Mesendoderm (in vitro differentiated cells): ENCODE results near the gene JPT1.

ENCODE experiments used
- DNase-seq: peaks from one replicate; pipeline ENCODE4 v3.0.0; 2013
- H2AK5ac ChIP-seq: 2 replicates; pipeline ENCODE4 v1.6.1; 2013; ENCODE audit warnings: low read length, inconsistent platforms
- H2BK120ac ChIP-seq: 2 replicates; pipeline ENCODE4 v1.6.1; 2013; ENCODE audit warnings: low read depth, mild to moderate bottlenecking, low read length, moderate library complexity, mixed read lengths
- H2BK15ac ChIP-seq: replicated peaks from 2 replicates; pipeline ENCODE4 v1.6.1; 2013; ENCODE audit warnings: low read depth, mild to moderate bottlenecking, moderate library complexity
- H2BK5ac ChIP-seq: 2 replicates; pipeline ENCODE4 v1.6.1; 2013; ENCODE audit warnings: low read length, inconsistent platforms
- H3K18ac ChIP-seq: 2 replicates; pipeline ENCODE4 v1.6.1; 2013; ENCODE audit warnings: mild to moderate bottlenecking, low read length, mixed read lengths
- H3K23ac ChIP-seq: one replicate; pipeline ENCODE4 v1.6.1; 2013; ENCODE audit warnings: low read length
- H3K27ac ChIP-seq: 2 replicates; pipeline ENCODE4 v1.5.1; 2013; ENCODE audit warnings: low read depth, mild to moderate bottlenecking, inconsistent platforms, low read length, moderate library complexity
- H3K27me3 ChIP-seq: 2 replicates; pipeline ENCODE4 v1.6.1; 2013; ENCODE audit warnings: low read length, control low read depth, mild to moderate bottlenecking, inconsistent platforms; ENCODE audit not compliant: insufficient read depth, poor library complexity
- H3K36me3 ChIP-seq: 2 replicates; pipeline ENCODE4 v1.6.1; 2013; ENCODE audit warnings: low read length, inconsistent platforms; ENCODE audit not compliant: control insufficient read depth, insufficient read depth
- H3K4ac ChIP-seq: one replicate; pipeline ENCODE4 v1.6.1; 2013; ENCODE audit warnings: low read depth, mild to moderate bottlenecking, low read length, moderate library complexity
- H3K4me1 ChIP-seq: 2 replicates; pipeline ENCODE4 v1.6.1; 2013; ENCODE audit warnings: low read depth, low read length, inconsistent platforms; ENCODE audit not compliant: control insufficient read depth
- H3K4me2 ChIP-seq: 2 replicates; pipeline ENCODE4 v1.6.1; 2013; ENCODE audit warnings: low read length
- H3K4me3 ChIP-seq: 2 replicates; pipeline ENCODE4 v1.5.1; 2013; ENCODE audit warnings: mild to moderate bottlenecking, low read length
- H3K56ac ChIP-seq: one replicate; pipeline ENCODE4 v1.6.1; 2013; ENCODE audit warnings: low read length
- H3K79me1 ChIP-seq: 2 replicates; pipeline ENCODE4 v1.6.1; 2013; ENCODE audit warnings: low read length, inconsistent platforms
- H3K79me2 ChIP-seq: 2 replicates; pipeline ENCODE4 v1.6.1; 2013; ENCODE audit warnings: mild to moderate bottlenecking, low read length; ENCODE audit not compliant: control insufficient read depth, insufficient read depth
- H3K9ac ChIP-seq: 2 replicates; pipeline ENCODE4 v1.6.1; 2013; ENCODE audit warnings: low read length, inconsistent platforms
- H4K5ac ChIP-seq: one replicate; pipeline ENCODE4 v1.6.1; 2013; ENCODE audit warnings: low read length
- H4K8ac ChIP-seq: one replicate; pipeline ENCODE4 v1.6.1; 2013; ENCODE audit warnings: low read depth, mild to moderate bottlenecking, control low read depth, low read length, moderate library complexity
- WGBS: extraction: QIAGEN DNeasy Blood & Tissue Kit; methylation state at CpG from one replicate; pipeline ENCODE4 v1.1.7; 2013; ENCODE audit warnings: low lambda C conversion rate, missing lambda C conversion rate; ENCODE audit not compliant: insufficient coverage; ENCODE audit errors: extremely low coverage; 5-methylcytosine and 5-hydroxymethylcytosine counted together

JPT1 gene

DNA sequence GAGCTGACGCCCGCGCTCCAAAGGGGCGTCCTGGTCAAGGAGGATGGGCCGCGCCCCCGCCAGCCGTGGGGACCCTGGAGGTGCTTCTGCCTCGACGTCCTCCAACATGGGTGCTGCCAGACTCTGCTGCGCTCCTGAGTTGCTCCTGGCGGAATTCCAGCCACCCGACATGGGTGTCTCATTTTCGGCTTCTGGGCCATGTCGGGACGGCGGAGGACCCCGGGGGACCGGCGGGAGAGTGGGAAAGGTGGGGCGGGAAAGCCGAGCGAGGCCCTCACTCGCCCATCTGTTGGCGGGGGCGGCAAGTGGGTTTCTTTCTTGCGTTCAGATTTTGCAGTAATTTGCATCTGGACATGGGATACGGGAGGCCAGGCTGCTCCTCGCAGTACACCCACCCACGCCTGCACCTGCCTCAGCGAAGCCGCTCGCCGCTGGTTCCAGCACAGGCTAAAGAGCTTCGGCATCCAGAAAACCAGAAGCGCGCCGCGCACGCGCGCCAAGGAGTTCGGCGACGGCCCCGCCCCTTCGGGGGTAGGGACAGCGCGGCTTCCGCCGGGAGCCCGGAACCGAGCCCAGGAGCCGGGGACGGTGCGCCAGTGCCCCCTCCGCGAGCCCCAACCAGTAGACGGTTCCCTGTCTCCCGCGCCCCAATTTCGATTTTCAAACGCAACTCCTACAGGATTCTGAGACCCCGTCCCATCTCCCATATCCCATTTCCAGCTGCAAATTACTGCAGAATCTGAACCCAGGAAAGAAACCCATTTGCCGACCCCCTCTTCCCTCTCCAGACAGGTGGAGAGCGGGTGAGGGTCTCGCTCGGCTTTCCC, 44.7 kb downstream of the JPT1 start, which contains the start of gene ARMC7:
Gene ARMC7, plus strand, starts transcription at position 563 of the 827 bp plus-strand sequence. CDS start 320 bp downstream, outside the sequence.
- Histone ChIP-seq H4K8ac (no peak within 1 kb of the TSS), H3K27ac (peak within 1 kb of the TSS; percentile 71), H2BK5ac (peak within 1 kb of the TSS; percentile 35), H3K18ac (peak within 1 kb of the TSS; percentile 93), H2BK120ac (peak within 1 kb of the TSS; percentile 33), H3K79me1 (peaks cover 6% of the 10 kb centered on the region), H3K4me2 (peak within 1 kb of the TSS; percentile 98), H3K23ac (peak within 1 kb of the TSS; percentile 94), H3K4me1 (peaks cover 4% of the 10 kb centered on the region), H3K4me3 (peak within 1 kb of the TSS; percentile 93), H2AK5ac (peak within 1 kb of the TSS; percentile 65), H3K56ac (peak within 1 kb of the TSS; percentile 96), H3K9ac (peak within 1 kb of the TSS; percentile 90), H2BK15ac (no peak within 1 kb of the TSS), H3K4ac (peak within 1 kb of the TSS; percentile 4), H3K27me3 (no peaks in the 10 kb centered on the region), H3K79me2 (no peaks in the 10 kb centered on the region), H4K5ac (no peak within 1 kb of the TSS), H3K36me3 (peaks cover 4% of the 10 kb centered on the region)
- no CpG with 5 or more reads among the region's 68 CpGs for WGBS
- peak; percentile 89 for DNase-seq

DNA sequence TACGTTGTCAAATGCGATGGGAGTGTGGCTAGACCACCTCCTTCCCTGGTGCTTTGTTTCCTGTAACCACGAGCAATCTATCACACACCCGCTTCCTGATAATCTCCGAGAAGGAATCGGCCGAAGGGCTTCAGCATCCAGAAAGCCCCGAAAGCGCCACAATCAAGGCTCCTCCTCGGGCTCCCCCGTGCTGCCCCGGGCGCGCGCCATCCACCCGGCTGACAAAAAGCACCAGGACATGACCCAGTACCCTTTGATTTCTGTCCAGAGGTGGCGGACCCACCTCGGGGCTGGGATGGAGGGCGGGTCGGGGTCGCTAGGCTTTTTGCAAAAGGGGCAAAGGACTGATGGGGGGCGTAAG, 45.3 kb downstream of the JPT1 start:
- Histone ChIP-seq H3K79me2 (no peaks in the 10 kb centered on the region), H4K5ac (no peak overlapping the region), H2BK120ac (no peak overlapping the region), H3K4me2 (peak overlapping the region; percentile 97), H3K36me3 (peaks cover 4% of the 10 kb centered on the region), H3K9ac (peak overlapping the region; percentile 82), H3K4me3 (peak overlapping the region; percentile 46), H2BK15ac (no peak overlapping the region), H3K23ac (no peak overlapping the region), H3K27me3 (no peaks in the 10 kb centered on the region), H3K18ac (peak overlapping the region; percentile 4), H3K4ac (no peak overlapping the region), H2BK5ac (no peak overlapping the region), H3K4me1 (peaks cover 4% of the 10 kb centered on the region), H3K27ac (peak overlapping the region; percentile 60), H3K56ac (peak overlapping the region; percentile 89), H4K8ac (no peak overlapping the region), H2AK5ac (no peak overlapping the region), H3K79me1 (peaks cover 3% of the 10 kb centered on the region)
- WGBS: no CpG with 5 or more reads among the region's 22 CpGs
- DNase-seq: no peak

DNA sequence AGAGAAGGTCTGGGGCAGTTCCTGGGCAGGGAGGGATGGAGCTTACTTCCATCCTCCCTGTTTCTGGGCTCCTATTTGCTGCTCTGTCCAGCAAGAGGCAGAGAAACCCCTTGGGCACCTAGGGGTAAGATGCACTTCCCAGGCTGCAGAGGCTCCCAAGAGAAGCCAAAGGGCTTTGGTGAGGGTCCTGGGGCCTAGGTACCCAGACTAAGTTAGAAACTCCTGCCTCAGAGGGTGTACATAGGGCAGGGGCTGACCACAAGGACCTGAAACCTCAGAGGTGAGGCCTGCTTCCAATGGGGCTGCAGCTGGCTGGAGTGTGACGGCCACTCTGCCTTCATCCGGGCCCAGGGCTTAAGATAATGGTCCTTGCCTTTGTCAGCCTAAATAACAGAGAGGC, 46.1 kb downstream of the JPT1 start:
- H3K9ac ChIP-seq: no peak overlapping the region
- no peaks in the 10 kb centered on the region for H3K79me2 ChIP-seq
- H3K4me2 ChIP-seq: no peak overlapping the region
- no peak overlapping the region for H4K5ac ChIP-seq
- H3K27ac ChIP-seq: no peak overlapping the region
- H3K4me3 ChIP-seq: no peak overlapping the region
- no peaks in the 10 kb centered on the region for H3K27me3 ChIP-seq
- H3K23ac ChIP-seq: no peak overlapping the region
- no peak overlapping the region for H2BK15ac ChIP-seq
- H2AK5ac ChIP-seq: peak overlapping the region; percentile 9
- WGBS: no CpG with 5 or more reads among the region's 2 CpGs
- H3K18ac ChIP-seq: no peak overlapping the region
- H4K8ac ChIP-seq: no peak overlapping the region
- H3K79me1 ChIP-seq: peaks cover 3% of the 10 kb centered on the region
- no peak for DNase-seq
- H3K4ac ChIP-seq: no peak overlapping the region
- no peak overlapping the region for H2BK120ac ChIP-seq
- peaks cover 4% of the 10 kb centered on the region for H3K36me3 ChIP-seq
- H3K56ac ChIP-seq: peak overlapping the region; percentile 9
- no peak overlapping the region for H2BK5ac ChIP-seq
- peaks cover 4% of the 10 kb centered on the region for H3K4me1 ChIP-seq

DNA sequence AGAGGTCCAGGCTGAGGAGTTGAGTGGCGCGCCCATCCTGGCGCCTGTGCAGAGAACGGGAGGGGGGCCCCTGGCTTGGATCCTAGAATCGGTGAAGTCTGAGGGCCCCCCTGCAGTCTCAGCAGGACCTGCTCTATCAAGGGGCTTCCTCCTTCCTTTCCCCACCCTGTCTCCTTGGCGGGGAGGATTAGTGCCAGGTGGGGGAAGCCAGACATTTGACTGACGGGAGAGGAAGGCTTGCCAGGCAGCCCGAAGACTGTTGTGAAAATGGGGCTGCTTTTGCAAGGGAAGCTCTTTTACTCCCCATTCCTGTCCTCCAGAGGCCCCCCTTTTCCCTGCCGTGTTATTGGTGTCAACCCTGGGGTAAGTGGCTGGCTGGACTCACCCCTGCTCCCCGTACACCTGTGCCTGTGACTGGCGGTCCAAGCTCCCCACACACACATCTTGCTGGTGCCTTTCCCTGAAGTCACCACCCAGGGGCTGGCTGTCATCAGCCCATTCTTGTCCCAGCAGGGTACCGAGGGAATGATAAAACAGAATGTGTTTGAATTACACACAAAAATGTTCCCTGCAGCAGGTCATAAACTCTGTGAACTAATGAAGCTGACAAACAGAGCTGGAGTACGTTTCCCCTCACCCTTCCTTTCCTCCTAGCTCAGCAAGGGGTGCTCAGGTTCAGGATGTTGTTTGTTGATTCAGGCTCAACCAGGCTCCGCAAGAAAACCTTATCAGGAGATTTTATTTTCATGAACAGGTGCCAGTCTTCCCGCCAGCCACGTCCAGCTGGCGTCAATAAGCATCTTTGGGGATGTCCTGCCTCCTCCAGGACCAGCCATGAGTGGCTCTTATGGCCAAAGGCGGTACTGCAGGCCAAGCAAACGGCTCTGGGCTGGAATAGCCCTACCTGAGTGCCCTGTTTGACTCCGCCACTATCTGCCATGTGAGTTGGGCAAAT, 48.9 kb downstream of the JPT1 start:
- WGBS: no CpG with 5 or more reads among the region's 20 CpGs

DNA sequence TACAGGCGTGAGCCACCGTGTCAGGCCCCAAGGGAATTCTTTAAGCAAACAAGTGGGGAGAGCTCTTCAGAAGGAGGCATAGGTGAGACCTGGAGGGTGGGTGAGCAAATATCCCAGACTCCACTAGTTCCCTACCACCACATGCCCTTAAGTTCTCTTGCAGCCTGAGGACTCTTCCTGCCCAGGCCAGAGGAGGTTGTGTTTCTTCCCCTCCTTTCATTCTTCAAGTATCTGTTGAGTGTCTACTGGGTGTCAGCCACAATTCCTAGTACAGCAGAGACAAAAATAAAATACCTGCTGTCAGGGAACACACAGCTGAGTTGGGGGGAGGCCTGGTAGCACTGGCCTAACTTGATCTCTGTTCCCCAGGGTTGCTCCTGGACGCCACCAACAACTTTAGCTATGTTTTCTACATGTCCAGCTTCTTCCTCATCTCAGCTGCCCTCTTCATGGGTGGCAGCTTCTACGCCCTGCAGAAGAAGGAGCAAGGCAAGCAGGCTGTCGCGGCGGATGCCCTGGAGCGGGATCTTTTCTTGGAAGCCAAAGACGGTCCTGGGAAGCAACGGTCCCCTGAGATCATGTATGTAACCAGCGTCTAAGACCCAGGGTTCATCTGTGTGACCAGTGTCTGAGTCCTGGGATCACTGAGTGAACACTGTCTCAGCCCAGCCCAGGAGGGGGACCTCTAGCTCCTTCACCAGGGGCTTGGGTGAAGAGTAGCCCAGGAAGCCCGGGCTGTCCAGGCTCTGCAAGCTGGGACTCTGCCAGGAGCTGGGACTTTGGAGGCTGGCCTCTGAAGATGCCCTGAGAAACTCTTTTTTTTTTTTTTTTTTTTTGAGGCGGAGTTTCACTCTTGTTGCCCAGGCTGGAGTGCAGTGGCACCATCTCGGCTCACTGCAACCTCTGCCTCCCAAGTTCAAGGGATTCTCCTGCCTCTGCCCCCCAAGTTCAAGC, 50.4 kb downstream of the JPT1 start:
- H3K18ac ChIP-seq: no peak overlapping the region

More for the DNA sequence above, 48.9 kb downstream of the JPT1 start:
- Histone ChIP-seq H3K27me3 (no peaks in the 10 kb centered on the region), H2BK120ac (no peak overlapping the region), H3K18ac (no peak overlapping the region), H3K79me2 (no peaks in the 10 kb centered on the region), H2AK5ac (no peak overlapping the region), H3K4me1 (peaks cover 4% of the 10 kb centered on the region), H3K4me3 (no peak overlapping the region), H2BK5ac (peak overlapping the region; percentile 17), H3K9ac (no peak overlapping the region), H3K36me3 (peaks cover 8% of the 10 kb centered on the region), H3K27ac (peak overlapping the region; percentile 68), H3K4ac (no peak overlapping the region), H2BK15ac (no peak overlapping the region), H3K23ac (no peak overlapping the region), H4K5ac (no peak overlapping the region), H3K56ac (peak overlapping the region; percentile 81), H4K8ac (no peak overlapping the region), H3K4me2 (no peak overlapping the region), H3K79me1 (no peaks in the 10 kb centered on the region)
- DNase-seq: peak; percentile 94

More for the DNA sequence above, 50.4 kb downstream of the JPT1 start:
- H3K4me2 ChIP-seq: no peak overlapping the region
- no peak overlapping the region for H4K5ac ChIP-seq
- no peak overlapping the region for H3K23ac ChIP-seq
- peaks cover 12% of the 10 kb centered on the region for H3K36me3 ChIP-seq
- no peak overlapping the region for H4K8ac ChIP-seq
- no peaks in the 10 kb centered on the region for H3K79me2 ChIP-seq
- H2BK15ac ChIP-seq: no peak overlapping the region
- H3K4me1 ChIP-seq: peaks cover 4% of the 10 kb centered on the region
- no peak overlapping the region for H3K9ac ChIP-seq
- H3K79me1 ChIP-seq: no peaks in the 10 kb centered on the region
- no peak overlapping the region for H2BK5ac ChIP-seq
- no peak overlapping the region for H3K27ac ChIP-seq
- DNase-seq: no peak
- H3K27me3 ChIP-seq: no peaks in the 10 kb centered on the region
- WGBS: no CpG with 5 or more reads among the region's 14 CpGs
- H2AK5ac ChIP-seq: no peak overlapping the region
- no peak overlapping the region for H3K4ac ChIP-seq
- H3K4me3 ChIP-seq: no peak overlapping the region
- peak overlapping the region; percentile 5 for H3K56ac ChIP-seq
- H2BK120ac ChIP-seq: no peak overlapping the region
